GM18951 (cell line): ENCODE data around the gene SPAG17.

ENCODE experiments used
- POLR2A ChIP-seq: IDR thresholded peaks from 4 replicates; pipeline ENCODE4 v1.6.1; 2011; ENCODE audit warnings: mild to moderate bottlenecking; ENCODE audit not compliant: insufficient read length, insufficient read depth; ENCODE audit errors: extremely low read depth
- in situ Hi-C: fragments of 300-500 bp; cut with MboI; formaldehyde crosslinking; loops from one replicate; pipeline ENCODE4 v1.12.0; 2022; ENCODE audit warnings: low sequenced_read_pairs, mixed read lengths, inconsistent platforms; ENCODE audit not compliant: unreplicated experiment

SPAG17 gene

DNA sequence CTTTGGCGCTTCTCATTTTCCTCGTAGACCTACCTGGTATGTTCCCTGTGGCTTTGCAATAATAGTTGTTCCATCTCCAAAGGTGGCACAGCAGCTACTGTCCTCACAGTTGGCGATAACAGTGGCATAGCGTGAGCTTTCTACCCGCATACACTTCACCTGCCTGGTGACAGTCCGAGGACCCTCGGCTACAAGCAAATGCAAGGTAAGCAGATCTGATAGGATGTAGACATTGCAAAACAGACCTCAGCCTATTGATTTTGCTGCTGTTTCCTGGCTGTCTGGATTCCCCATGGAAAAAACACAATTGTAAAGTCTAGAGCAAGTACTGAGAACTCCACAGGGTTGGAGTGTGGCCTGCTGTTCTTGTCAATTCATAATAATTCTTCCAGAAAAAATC, 177.0 kb downstream of the SPAG17 start:
- in situ Hi-C loops: no loop called here
- no peak for TF ChIP-seq POLR2A

DNA sequence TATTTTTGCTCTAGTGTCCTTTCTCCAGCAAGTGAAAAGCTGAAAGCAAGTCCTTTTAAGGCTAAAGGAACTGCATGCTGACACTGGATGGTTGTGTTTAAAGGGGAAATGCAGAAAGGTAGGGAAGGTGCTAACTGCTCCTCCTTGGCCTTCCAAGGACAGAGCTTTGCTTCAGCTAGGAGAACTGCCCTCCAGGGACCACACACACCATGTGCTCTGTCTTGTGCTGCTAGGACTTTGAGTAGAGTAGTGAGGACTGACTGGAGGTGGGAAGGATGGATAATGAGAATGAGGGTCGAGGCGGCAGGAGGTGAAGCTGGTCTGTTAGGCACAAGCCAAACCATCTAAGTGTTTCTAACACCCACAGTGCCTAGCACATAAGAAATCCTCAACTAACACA, 177.6 kb downstream of the SPAG17 start:
- in situ Hi-C loops: no loop called here
- no peak for TF ChIP-seq POLR2A

DNA sequence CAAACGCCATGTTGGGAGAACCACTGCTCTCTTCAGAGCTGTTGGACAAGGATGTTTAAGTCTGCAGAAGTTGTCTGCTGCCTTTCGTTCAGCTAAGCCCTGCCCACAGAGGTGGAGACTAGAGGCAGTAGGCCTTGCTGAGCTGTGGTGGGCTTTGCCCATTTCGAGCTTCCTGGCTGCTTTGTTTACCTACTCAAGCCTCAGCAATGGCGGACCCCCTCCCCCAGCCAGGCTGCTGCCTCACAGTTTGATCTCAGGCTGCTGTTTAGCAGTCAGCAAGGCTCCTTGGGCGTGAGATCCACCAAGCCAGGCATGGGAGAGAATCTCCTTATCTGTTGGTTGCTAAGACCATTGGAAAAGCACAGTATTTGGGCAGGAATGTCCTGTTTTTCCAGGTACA, 180.7 kb downstream of the SPAG17 start:
- in situ Hi-C loops: no loop called here
- TF ChIP-seq POLR2A: no peak

DNA sequence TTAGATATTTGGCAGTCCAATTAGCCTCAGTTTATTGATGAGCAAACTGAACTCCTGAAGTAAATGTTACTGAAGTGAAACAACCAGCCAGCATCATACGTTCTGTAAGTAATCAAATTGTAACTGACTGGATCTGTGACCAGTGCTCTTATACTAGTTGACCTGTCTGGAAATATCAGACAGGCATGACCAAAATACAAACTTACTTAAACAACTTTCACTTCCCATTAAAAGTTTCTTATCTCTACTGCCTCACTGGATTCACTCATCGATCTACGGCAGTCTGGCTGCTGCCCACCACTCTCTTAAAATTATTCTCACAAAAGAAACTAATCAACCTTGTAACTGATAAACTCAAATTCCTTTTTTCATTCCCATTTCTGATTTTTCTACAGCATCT, 199.1 kb downstream of the SPAG17 start:
- in situ Hi-C loops: no loop called here
- TF ChIP-seq POLR2A: no peak

DNA sequence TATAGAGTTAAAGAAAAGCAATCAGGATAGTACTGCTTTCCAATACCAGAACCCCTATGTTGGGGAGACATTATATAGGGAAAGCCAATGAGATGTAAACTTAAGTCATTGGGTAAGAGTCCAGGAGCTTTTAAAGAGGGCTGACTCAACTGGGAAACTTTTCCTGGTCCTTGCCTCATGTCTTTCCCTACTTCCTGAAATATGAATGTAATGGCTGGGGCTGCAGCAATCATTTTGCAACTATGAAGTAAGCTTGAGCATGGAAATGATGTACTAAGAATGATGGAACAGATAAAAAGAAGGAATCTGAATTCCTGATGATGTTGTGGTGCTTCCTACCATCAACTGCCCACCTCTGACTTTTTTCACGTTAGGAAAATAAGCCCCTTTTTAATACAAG, 199.8 kb downstream of the SPAG17 start:
- no peak for TF ChIP-seq POLR2A
- in situ Hi-C loops: no loop called here

DNA sequence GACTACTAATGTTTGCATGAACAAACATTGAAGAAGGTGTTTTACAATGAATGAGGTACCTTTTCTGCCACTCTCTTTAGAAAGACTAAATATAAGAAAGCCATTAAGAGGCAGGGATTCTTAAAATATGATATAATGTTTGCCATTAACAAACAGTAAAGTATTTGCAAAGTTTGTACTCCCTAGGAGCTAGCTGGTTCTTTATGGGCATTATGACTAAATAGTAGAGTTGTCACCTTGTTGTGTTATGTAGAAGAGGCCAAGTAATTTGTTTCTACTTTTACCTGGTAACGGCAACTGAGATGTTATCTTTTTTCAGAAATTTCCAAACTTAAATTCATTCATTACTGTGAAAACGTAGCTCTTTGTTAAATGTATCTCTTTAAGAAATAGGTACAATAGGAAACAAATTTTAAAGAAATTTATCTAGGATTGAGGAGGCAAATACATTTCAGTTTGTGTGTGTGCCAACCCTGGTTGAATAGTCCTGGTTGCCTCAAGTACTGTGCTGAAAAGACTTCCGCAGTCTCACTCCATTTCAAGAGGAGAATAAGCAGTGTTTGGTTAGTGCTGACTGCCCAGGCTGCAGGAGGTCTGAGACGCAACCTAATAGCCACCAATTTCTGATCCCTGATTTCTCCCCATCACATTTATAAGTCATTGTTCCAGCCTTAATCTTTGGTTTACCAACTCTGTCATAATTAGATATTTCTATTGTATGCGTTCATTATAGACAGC, 203.4 kb downstream of the SPAG17 start:
- no peak for TF ChIP-seq POLR2A
- in situ Hi-C loops: no loop called here

DNA sequence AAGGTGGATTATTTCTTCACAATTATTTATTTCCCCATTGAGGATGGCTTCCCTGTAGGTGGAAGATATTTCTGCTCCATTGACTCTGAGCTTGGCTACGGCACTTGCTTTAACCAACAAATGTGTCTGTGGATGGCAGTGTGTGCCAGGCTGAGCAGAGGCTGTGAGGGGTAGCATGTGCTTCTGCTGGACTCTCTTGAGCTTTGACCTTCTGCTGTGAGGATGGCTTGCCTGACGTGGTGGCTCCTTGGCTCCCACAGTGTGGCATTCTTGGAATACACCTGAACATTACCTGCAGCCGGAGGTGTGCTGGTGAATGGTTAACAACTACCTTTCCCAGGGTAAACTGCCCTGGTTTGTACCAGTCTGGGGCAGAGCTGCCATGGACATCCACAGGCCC, 208.6 kb downstream of the SPAG17 start:
- TF ChIP-seq POLR2A: no peak
- in situ Hi-C loops: no loop called here

DNA sequence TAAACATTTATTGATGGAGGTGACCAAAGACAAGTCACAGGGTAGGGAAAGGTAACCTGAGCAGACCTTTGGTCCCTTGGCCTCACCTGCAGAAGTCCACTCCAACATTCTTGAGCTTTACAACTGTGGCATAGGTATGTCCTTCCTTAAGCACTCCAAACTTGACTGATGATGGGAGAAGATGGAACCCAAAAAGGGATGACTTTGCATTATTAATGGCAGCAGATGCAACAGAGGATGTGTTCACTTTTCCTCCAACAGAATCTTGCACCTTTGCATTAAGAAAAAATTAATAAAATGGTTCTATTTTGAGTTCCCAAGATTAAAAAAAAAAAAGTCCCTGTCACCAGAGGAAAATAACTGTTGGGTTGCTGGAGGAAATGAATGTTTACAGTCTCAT, 213.3 kb downstream of the SPAG17 start:
- TF ChIP-seq POLR2A: no peak

DNA sequence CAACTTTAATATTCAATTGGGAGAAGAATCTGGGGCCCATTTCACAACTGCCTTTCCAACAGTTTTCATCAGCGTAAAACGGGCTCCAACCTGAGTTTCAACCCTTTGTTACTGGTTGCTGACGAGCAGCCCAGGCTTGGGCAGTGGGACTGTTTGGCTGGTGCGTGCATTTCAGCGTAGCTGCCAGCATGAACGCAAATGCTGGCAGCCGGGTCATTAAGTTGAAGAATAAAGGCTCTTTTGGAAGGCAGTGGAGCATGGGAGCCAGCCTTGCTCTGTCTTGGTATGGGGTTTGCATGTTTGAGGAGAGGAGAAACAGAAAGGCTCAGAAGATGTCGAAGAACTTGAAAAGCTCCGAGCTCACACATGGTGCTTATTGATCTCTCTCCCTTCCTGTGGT, 214.8 kb downstream of the SPAG17 start:
- in situ Hi-C loops: no loop called here
- no peak for TF ChIP-seq POLR2A

More for the DNA sequence above, 213.3 kb downstream of the SPAG17 start:
- in situ Hi-C loops: no loop called here

DNA sequence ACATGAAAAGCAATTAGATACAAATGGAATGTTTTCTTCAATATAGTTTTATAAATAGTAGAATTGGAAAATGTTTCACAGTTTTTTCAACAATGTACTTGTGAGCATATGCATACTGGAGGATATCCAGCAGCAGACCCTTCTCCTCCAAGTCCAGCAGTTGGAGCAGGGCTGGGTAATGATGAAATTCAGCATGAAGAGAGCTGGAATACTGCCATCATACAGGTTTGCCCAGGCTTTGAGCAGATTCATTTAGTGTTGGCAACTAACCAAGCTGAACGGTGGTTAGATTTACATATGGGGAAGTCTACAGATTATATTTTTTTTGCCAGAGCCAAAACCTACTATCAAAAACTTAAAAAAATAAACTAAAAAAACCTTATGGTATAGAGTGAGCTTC, 217.1 kb downstream of the SPAG17 start:
- in situ Hi-C loops: no loop called here
- no peak for TF ChIP-seq POLR2A

DNA sequence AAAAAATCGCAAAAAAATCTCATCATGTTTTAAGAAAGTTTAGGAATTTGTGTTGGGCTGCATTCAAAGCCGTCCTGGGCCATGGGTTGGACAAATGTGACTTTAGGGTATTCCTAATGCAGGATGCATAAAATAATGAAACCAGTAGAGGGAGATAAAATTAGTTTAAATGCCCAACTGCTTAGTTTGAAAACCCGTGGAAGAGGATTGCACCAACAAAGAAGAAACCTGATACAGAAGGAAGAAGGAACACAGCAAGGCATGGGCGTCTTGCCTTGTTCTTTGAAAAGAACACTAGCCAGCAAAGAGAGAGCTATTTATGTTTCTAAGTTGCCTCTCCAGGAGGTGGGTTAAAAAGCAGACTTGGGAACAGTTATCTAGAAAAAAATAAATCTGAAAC, 217.6 kb downstream of the SPAG17 start:
- in situ Hi-C loops: no loop called here
- TF ChIP-seq POLR2A: no peak

DNA sequence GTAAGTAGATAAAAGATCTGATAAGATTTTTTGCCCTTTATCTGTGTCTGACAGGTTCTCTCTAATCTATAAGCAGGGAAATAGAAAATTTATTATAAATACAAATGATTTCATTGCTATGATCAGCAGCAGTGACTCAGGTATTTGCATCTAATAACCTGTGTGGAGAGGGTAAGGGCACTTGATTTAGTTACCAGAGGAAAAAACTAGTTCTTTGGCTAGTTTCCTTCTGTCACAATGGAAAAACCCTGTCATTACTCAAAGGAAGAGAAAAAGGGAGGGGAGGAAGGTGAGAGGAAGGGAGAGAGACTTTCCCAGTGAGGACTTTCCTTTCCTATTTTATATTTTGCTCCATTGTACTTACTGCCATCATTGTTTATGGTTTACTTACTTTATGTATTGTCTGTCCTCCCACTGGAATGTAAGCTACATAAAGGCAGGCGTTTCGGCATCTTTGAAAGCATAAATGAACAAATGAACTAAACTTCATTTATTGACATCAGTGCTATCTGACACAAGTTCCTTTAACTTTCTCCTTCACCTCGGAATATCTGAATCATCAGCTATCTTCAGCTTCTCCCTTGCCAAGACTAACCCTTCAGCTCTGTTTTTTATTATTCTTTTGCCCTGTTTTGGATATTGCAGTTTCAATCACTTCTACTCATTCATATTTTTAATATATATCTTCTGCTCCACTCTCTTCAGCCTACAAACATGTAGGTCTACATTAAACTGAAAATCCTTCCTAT, 220.6 kb downstream of the SPAG17 start:
- TF ChIP-seq POLR2A: no peak
- in situ Hi-C loops: no loop called here

DNA sequence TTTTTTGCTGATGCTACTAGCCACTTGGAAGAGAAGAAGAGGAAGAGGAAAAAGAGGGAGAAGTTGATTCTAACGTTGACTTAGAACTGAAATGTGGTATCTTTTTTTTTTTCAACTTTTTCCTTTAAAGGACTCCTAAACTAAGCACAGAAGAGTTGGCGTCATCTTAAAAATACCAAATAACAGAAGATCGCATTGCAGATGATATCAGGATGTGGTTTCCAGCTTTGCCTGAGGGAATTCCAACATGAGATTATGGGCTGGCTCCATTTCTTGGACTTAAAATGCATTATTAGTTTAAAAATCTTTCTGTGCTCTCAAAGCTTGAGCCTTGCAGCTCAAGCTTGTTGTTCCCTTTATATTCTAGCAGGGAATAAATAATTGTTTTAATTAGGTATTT, 225.7 kb downstream of the SPAG17 start:
- no peak for TF ChIP-seq POLR2A
- in situ Hi-C loops: no loop called here

DNA sequence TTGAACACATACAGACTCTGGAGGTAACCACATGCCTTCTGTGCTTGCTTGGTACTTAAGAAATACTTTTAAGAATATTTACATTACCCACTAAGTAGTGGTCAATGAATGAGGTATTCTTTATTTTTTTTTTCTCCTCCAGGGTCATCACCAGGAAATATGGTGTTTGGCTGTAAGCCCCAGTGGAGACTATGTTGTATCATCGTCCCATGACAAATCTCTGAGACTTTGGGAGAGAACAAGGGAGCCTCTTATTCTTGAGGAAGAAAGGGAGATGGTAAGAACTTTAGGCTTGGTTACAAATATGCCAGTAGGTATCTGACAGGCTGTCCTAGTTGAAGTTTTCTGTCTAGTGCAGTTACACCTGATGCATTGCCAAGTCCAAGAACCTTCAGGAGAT, 232.6 kb downstream of the SPAG17 start:
- in situ Hi-C loops: no loop called here

More for the DNA sequence above, 232.6 kb downstream of the SPAG17 start:
- no peak for TF ChIP-seq POLR2A
